Measurements from ENCODE around the gene YES1.

DNA sequence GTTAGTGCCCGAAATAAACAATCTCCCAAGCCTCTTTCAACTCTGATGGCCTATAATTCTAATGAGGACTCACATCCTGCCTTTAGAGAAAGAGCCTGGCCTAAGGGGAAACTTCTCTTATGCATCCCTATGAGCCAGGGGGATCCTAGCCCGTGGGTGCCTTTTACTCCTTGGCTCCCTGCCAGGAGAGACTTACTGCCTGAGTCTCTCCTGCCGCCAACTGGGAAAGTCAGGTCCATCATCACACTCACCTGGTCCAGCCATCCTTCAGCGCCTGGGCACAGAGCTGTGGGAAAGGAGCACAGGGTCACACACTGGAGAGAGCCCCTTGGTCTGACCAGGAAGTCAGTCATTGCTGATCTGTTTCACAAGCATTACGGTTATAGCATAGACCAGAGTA, 123.7 kb downstream of the YES1 start:
- TF ChIP-seq, protein P1, sequence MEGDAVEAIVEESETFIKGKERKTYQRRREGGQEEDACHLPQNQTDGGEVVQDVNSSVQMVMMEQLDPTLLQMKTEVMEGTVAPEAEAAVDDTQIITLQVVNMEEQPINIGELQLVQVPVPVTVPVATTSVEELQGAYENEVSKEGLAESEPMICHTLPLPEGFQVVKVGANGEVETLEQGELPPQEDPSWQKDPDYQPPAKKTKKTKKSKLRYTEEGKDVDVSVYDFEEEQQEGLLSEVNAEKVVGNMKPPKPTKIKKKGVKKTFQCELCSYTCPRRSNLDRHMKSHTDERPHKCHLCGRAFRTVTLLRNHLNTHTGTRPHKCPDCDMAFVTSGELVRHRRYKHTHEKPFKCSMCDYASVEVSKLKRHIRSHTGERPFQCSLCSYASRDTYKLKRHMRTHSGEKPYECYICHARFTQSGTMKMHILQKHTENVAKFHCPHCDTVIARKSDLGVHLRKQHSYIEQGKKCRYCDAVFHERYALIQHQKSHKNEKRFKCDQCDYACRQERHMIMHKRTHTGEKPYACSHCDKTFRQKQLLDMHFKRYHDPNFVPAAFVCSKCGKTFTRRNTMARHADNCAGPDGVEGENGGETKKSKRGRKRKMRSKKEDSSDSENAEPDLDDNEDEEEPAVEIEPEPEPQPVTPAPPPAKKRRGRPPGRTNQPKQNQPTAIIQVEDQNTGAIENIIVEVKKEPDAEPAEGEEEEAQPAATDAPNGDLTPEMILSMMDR (IDR thresholded peaks at IDR 0.05; ENCODE audit: low read length), result no peak
- TF ChIP-seq EZH2 (optimal IDR thresholded peaks at IDR 0.05; ENCODE audit: low read depth, low read length) (no peak), EZH2phosphoT487 (IDR thresholded peaks at IDR 0.05; ENCODE audit: low read length) (no peak)

Measured in MM.1S (cell line).